SH-SY5Y (cell line): Measurements from ENCODE around the gene ABCG2.

Source experiments
- GATA2 ChIP-seq: IDR thresholded peaks from 2 replicates; pipeline ENCODE4 v1.6.1; 2011; ENCODE audit warnings: mild to moderate bottlenecking, low read depth, low read length
- GATA3 ChIP-seq: IDR thresholded peaks from 2 replicates; pipeline ENCODE4 v1.6.1; 2011; ENCODE audit warnings: low read depth, mild to moderate bottlenecking, low read length, moderate library complexity

DNA sequence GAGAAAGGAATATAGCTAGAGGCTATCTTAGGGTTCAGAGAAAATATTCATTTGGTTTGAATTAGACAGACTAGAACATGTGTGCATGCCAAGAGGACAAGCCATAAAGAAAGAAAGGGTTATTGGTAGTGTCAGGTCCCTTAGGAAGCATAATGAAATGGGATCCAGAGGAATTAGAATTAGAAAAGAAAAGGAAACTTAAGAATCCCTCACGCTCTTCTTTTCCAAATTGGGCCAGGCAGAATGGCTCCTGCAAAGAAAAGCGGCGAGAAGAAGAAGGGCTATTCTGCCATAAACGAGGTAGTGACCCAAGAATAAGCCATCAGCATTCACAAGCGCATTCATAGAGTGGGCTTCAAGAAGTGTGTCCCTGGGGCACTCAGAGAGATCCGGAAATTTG, 4.9 kb upstream of the ABCG2 start:
- TF ChIP-seq GATA2 (no peak), GATA3 (no peak)
